GM18526 (cell line): ENCODE measurements around the gene CAMP.

ENCODE experiments used
- POLR2A ChIP-seq: IDR thresholded peaks from 3 replicates; pipeline ENCODE4 v1.6.1; 2011; ENCODE audit not compliant: insufficient read length; ENCODE audit errors: extremely low read depth

CAMP gene

GRCh38 chr3:48202632-48203031, 20.7 kb upstream of the CAMP start:
- TF ChIP-seq POLR2A = no peak

GRCh38 chr3:48208076-48208475, 15.2 kb upstream of the CAMP start:
- TF ChIP-seq POLR2A = no peak

DNA sequence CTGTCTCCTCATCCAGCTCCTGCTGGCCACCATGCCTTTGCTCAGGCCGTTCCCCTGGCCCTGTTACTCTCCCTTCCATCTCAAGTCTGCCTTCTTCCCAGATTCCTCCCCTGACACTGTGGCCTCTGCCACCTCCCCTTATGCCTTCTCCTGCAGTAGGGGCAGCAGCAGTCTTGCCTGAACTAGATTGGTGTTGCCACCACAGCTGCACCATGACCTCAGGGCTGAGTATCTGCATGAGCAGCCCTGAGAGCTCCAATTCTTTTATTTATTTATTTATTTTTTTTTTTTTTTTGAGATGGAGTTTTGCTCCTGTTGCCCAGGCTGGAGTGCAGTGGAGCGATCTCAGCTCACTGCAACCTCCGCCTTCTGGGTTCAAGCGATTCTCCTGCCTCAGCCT, 13.8 kb upstream of the CAMP start:
- TF ChIP-seq POLR2A = no peak

- TF ChIP-seq POLR2A = no peak
Measured at GRCh38 chr3:48214225-48214624, 9.1 kb upstream of the CAMP start.

DNA sequence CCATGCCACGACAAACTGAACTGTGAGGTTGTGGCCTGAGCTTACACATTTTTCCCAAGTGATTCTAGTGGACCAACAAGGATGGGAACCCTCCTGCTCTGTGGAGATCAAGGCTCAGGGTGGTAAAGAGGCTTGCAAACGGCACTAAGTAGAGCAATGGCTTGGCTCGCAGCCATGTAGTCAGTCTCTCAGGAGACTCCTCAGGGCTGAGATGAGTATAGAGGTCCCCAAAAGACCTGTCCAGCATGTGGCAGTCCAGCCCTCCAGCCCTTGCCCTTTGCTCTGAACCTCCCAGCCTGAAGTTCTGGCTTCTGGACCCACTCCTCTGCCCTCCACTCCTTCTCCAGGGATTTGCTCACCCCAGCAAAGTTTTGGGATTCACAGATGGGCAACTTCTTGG, 8.3 kb upstream of the CAMP start:
- no peak for TF ChIP-seq POLR2A

DNA sequence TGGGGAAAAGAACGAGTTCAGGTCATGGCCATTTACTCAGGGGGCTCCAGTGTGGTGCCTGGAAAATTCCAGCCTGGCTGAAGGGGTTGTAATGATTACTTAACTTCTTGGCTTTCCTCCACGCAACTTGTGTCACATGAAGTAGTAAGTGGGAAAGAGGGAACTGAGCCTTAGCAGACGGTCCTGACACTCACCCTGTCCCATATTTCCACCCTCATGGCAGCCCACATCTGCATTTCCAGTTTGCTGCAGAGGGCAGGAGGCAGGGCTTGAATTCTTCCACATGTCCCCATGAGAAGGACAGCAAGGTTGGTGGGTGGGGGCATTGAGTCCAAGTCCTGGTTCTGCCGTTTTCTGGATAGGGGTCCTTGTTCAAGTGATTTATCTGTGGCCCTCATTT, 7.8 kb upstream of the CAMP start:
- no peak for TF ChIP-seq POLR2A

DNA sequence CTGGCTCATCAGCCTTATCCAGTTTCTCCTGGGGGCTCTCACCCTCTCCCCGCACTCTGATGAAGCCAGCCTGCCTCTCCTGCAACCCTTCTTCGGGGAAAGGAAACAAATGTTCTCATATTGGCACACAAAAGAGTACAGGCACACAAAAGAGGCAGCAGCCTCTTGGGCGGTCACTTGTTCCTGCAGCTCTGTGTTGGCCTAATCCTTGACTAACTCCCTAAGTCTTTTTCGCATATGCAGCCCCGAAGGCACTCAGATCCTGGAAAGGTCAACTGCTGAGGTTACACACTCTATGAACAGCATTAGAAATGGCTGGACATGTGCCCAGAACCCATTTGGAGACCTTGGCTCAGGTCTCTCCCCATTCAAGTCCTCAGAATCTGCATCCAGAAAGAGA, 7.4 kb upstream of the CAMP start:
- no peak for TF ChIP-seq POLR2A

DNA sequence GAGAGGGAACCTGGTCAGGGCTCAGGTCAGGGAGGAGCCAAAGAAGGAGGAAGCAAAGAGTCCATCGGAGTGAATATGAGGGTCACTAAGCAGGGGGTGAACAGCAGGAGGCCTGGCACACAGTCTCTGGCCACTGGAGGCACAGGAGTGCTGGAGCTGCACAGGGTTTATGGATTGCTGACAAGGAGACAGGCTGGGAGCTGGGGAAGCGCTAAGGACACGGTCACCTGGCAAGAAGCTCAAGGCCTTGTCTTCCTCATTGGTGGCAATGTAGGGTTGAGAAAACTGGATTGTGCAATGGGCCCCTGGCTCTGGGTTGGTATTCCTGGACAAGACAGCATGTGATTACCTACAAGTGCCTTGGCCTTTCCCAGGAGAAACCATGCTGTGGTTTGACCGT, 5.8 kb upstream of the CAMP start:
- TF ChIP-seq POLR2A = no peak

- no peak for TF ChIP-seq POLR2A
Measured at GRCh38 chr3:48218537-48218936, 4.8 kb upstream of the CAMP start.

- TF ChIP-seq POLR2A = no peak
Measured at GRCh38 chr3:48219543-48219942, 3.8 kb upstream of the CAMP start.

- no peak for TF ChIP-seq POLR2A
Measured at GRCh38 chr3:48220746-48221145, 2.5 kb upstream of the CAMP start.

GRCh38 chr3:48225587-48225986, 2.3 kb downstream of the CAMP start:
- TF ChIP-seq POLR2A = no peak

DNA sequence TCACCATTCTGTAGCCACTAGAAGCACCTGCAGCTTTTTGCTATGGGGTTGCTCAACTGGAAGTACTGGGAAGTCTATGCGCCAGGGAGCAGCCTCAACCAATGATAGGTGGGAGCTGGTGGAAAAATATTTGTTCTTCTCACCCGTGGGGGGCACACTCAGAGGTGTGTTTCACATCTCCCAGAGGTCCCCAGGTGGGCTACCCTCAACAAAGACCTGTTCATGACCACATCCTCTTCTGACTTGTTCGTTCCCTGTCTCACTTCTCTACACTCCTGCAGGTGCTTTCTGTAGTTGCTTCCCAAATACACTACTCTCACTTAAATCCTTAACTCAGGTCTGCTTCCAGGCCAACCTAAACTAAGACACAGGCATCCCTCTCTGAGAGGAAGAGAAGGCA, 3.6 kb downstream of the CAMP start:
- TF ChIP-seq POLR2A = no peak

- no peak for TF ChIP-seq POLR2A
Measured at GRCh38 chr3:48232232-48232631, 8.9 kb downstream of the CAMP start.

- peak; percentile 19 for TF ChIP-seq POLR2A
Measured at GRCh38 chr3:48232734-48233133, 9.4 kb downstream of the CAMP start.

DNA sequence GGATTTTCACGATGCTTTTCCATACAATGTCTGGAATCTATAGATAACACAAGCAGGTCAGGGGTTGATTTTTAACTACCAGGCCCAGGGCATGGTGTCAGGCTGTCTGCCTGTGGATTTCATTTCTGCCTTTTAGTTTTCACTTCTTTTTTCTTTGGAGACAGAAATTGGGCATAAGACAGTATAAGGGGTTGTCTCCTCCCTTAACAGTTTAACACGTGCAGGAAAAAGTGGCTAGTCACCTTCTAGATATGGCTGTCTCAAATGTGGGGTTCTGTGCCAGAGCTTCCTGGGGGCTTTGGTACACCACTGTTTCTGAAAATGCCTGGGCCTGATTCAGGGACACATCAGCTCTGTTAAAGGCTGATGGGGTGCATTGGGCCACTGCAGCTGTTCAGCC, 10.2 kb downstream of the CAMP start:
- no peak for TF ChIP-seq POLR2A

- no peak for TF ChIP-seq POLR2A
Measured at GRCh38 chr3:48236531-48236930, 13.2 kb downstream of the CAMP start.

DNA sequence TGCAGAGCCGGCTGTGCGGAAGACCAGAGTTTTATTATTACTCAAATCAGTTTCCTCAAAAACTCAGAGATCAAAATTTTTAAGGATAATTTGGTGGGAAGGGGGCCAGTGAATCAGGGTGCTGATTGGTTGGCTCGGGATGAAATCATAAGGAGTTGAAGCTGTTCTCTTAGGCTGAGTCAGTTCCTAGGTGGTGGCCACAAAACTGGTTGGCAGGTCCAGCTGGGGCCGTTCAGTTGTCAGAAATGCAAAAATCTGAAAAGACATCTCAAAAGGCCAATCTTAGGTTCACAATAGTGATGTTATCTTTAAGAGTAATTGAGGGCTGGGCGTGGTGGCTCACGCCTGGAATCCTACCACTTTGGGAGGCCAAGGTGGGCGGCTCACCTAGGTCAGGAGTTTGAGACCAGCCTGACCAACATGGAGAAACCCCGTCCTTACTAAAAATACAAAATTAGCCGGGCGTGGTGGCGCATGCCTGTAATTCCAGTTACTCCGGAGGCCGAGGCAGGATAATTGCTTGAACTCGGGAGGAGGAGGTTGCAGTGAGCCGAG, 15.3 kb downstream of the CAMP start:
- TF ChIP-seq POLR2A = no peak
